GM21786 (cell line): ENCODE data around the gene B9D2.

Experiments used
- ATAC-seq: cut with Tn5 transposase; IDR thresholded peaks from one replicate; pipeline ENCODE4 v1.9.1; 2021; ENCODE audit not compliant: unreplicated experiment

B9D2 gene

GRCh38 chr19:41310033-41310831 is 53.7 kb downstream of the B9D2 start, which contains the start of gene CCDC97:
TSS of gene CCDC97 (plus strand) at chr19:41310172. CDS start at chr19:41310311, 139 bp downstream.
- peak; percentile 55 for ATAC-seq

GRCh38 chr19:41309180-41310032 is 54.5 kb downstream of the B9D2 start:
- no peak for ATAC-seq

DNA sequence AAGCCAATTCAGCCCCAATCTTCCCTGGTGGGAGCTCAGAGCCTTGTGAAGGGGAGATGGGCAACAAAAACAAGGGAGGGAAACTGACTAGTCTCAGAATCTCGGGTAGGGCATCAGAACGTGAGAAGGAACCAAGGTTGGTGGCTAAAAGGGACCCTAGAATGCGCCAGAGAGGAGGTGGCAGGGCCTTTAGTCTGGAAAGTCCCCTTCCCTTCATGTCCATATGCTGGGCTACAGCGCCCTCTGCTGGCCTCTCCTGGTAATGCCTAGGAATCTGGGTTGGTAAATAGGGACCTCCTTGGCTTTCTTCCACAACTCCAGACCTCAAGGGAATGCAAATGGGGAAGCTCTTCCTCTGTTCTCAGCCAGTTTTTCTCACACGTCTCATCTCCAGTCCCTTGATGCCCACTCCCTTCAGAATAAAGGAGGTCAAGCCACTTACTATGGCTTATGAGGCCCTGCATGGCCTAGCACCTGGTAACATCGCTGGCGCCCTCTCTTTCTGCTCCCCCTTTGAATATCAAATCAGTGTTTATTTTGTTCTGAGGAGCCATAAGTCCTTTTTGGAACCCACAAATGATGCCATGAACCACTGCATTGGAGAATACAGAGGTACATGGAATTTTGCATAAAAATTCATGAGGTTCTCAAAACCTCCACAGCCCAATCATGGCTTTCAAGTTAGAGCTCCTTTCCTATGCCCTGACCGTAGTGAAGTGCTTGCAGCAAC is 55.3 kb downstream of the B9D2 start:
- ATAC-seq: peak; percentile 49

- no peak for ATAC-seq
Observed at GRCh38 chr19:41307954-41308449, 55.9 kb downstream of the B9D2 start.

GRCh38 chr19:41307090-41307875 is 56.7 kb downstream of the B9D2 start:
- ATAC-seq: no peak

DNA sequence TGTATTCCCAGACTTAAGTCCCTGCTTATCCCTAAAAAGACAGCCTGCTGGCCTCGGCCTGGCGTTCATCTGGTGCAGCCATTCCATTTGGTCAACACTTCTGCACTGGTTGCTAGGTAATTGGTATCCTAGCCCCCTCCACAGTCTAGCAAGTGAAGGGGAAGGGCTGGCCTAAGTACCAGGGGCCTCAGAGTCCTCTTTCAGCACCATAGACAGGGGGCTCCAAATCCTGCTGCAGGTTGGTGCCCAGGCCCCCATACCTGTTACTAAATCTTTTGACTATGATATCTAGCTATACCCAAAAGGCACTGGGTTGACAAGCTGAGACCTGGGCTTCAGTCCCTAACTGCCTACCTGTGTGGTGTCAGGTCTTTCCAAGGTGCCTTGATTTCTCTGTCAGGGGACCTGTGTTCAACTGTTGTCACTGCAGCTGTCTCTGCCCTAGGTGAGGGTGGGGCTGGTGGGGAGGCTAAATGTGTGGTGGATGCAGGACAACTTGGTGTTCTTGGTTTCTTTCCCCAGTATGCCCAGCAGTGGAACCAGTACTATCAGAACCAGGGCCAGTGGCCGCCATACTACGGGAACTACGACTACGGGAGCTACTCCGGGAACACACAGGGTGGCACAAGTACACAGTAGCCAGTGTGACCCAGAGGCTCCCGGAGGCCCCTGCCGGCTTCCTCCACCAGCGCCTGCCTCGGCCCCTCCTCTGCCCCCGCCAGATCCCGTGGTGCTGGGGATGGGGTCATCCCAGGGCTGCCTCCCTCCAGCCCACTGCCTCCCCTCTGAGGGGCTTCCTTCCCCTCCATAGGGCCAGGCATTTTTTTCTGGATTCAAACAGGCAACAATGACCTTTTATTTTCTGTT is 57.8 kb downstream of the B9D2 start:
- ATAC-seq: no peak

DNA sequence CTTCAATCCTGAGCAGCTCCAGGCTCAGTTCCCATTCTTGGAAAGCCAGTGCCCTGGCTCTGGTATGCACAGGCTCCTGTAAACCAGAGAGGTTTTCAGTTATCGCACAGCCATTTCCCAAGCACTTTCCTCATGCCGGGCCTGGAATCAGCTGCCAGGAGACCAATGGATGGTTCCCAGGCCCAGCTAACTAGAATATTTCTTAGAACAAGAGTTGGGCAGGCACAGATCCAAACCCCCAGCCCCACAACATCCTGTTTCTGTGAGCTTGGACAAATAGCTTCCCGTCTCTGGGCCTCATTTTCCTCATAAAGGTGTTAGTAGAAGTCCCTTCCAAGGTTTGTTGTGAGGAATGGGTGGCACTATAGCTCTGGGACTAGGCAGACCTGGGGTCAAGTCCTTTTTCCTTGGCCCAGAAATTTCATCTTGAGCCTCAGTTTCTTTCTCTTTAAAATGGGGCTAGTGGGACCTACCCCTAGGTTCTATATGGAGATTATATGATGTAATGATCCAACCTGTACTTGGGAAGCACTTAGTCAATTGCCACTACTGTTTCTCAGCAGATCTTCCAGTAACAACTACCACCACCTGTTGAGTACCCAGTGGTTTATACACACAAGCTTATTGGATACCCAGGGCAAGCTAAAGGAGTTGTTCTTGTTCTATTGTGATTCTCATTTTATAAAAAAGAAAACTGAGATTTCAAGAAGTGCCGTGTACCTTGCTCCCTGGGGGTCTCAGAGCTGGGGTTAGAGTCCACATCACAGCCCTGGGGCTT is 59.1 kb downstream of the B9D2 start:
- ATAC-seq: no peak
